Parathyroid adenoma (tissue), 2 donors: Measurements from ENCODE around the gene AGPAT4.

Experiments used
- H2AFZ ChIP-seq: fragments of 300-600 bp; sonication (generic); one replicate; pipeline ENCODE4 v1.7.0; 2017; ENCODE audit warnings: antibody characterized with exemption, mild to moderate bottlenecking
- H3K27ac ChIP-seq: fragments of 300-600 bp; sonication (generic); one replicate; pipeline ENCODE4 v1.7.0; 2017
- H3K27me3 ChIP-seq: fragments of 300-600 bp; sonication (generic); one replicate; pipeline ENCODE4 v1.7.0; 2017; ENCODE audit warnings: low read length; ENCODE audit not compliant: control insufficient read depth, insufficient read depth
- H3K36me3 ChIP-seq: fragments of 300-600 bp; sonication (generic); one replicate; pipeline ENCODE4 v1.7.0; 2017; ENCODE audit warnings: low read length; ENCODE audit not compliant: control insufficient read depth, insufficient read depth
- H3K4me1 ChIP-seq: fragments of 300-600 bp; sonication (generic); one replicate; pipeline ENCODE4 v1.7.0; 2017; ENCODE audit warnings: control low read depth
- H3K4me2 ChIP-seq: fragments of 300-600 bp; sonication (generic); one replicate; pipeline ENCODE4 v1.7.0; 2017; ENCODE audit warnings: low read length
- H3K4me3 ChIP-seq: fragments of 300-600 bp; sonication (generic); one replicate; pipeline ENCODE4 v1.7.0; 2017; ENCODE audit warnings: low read depth, low read length
- H3K79me2 ChIP-seq: fragments of 300-600 bp; sonication (generic); one replicate; pipeline ENCODE4 v1.7.0; 2017; ENCODE audit warnings: control low read depth
- H3K9ac ChIP-seq: fragments of 300-600 bp; sonication (generic); one replicate; pipeline ENCODE4 v1.7.0; 2017; ENCODE audit warnings: mild to moderate bottlenecking
- H3K9me3 ChIP-seq: fragments of 300-600 bp; sonication (generic); one replicate; pipeline ENCODE4 v1.7.0; 2017; ENCODE audit warnings: low read length; ENCODE audit not compliant: control insufficient read depth
- TF ChIP-seq, protein P1 (sequence below): fragments of 300-600 bp; sonication (generic); IDR thresholded peaks from one replicate; pipeline ENCODE4 v1.7.0; 2017; ENCODE audit warnings: antibody characterized with exemption, mild to moderate bottlenecking
- donor health status: primary hyperparathyroidism.

Gene AGPAT4

DNA sequence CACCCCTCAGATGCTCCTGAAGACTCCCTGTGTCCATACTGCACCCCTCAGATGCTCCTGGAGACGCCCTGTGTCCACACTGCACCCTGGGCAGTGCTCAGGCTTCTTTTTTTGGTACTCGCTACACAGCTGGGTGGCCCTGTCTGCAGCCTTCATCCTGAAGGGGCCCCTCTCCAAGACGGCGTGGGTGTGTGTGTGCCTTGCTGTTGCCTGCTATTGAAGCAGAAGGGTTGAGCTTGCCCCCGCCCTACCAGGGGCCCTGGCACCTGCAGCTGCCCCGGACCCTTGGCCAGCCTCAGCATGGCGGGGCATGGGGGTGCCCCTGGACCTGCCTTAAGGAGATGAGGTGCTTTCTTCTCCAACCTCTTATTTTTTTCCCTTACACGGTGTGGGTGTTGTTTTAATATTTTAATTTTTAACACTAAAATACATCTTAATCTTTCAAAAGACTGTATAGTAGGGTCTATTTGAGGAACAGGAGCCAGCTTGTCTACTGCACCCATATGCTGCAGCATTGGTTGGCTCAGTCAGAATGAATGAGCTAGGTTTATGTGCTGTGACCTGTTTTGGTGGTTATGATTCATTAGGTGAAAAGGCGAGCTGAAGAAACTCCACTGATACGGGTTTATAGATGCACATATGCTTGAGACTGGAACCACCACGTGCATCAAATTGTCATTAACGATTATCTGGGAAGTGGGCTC is 135.9 kb downstream of the AGPAT4 start:
- Histone ChIP-seq H3K4me2 (no peak overlapping the region), H2AFZ (no peak overlapping the region), H3K27me3 (no peaks in the 10 kb centered on the region), H3K27ac (no peak overlapping the region), H3K36me3 (no peaks in the 10 kb centered on the region), H3K9ac (no peak overlapping the region), H3K9me3 (no peaks in the 10 kb centered on the region), H3K4me1 (no peaks in the 10 kb centered on the region), H3K4me3 (no peak overlapping the region), H3K79me2 (no peaks in the 10 kb centered on the region)
- TF ChIP-seq, protein P1, sequence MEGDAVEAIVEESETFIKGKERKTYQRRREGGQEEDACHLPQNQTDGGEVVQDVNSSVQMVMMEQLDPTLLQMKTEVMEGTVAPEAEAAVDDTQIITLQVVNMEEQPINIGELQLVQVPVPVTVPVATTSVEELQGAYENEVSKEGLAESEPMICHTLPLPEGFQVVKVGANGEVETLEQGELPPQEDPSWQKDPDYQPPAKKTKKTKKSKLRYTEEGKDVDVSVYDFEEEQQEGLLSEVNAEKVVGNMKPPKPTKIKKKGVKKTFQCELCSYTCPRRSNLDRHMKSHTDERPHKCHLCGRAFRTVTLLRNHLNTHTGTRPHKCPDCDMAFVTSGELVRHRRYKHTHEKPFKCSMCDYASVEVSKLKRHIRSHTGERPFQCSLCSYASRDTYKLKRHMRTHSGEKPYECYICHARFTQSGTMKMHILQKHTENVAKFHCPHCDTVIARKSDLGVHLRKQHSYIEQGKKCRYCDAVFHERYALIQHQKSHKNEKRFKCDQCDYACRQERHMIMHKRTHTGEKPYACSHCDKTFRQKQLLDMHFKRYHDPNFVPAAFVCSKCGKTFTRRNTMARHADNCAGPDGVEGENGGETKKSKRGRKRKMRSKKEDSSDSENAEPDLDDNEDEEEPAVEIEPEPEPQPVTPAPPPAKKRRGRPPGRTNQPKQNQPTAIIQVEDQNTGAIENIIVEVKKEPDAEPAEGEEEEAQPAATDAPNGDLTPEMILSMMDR = no peak

- Histone ChIP-seq H3K4me1 (no peaks in the 10 kb centered on the region), H3K9me3 (no peaks in the 10 kb centered on the region), H3K79me2 (no peaks in the 10 kb centered on the region), H3K27me3 (no peaks in the 10 kb centered on the region), H3K36me3 (no peaks in the 10 kb centered on the region), H2AFZ (no peak overlapping the region), H3K9ac (no peak overlapping the region), H3K4me2 (no peak overlapping the region), H3K27ac (no peak overlapping the region), H3K4me3 (no peak overlapping the region)
- TF ChIP-seq, protein P1 = no peak
These were observed 136.5 kb downstream of the AGPAT4 start for GRCh38 chr6:161137320-161137719.

GRCh38 chr6:161136655-161137054 is 137.2 kb downstream of the AGPAT4 start:
- no peaks in the 10 kb centered on the region for H3K36me3 ChIP-seq
- H3K27ac ChIP-seq = no peak overlapping the region

DNA sequence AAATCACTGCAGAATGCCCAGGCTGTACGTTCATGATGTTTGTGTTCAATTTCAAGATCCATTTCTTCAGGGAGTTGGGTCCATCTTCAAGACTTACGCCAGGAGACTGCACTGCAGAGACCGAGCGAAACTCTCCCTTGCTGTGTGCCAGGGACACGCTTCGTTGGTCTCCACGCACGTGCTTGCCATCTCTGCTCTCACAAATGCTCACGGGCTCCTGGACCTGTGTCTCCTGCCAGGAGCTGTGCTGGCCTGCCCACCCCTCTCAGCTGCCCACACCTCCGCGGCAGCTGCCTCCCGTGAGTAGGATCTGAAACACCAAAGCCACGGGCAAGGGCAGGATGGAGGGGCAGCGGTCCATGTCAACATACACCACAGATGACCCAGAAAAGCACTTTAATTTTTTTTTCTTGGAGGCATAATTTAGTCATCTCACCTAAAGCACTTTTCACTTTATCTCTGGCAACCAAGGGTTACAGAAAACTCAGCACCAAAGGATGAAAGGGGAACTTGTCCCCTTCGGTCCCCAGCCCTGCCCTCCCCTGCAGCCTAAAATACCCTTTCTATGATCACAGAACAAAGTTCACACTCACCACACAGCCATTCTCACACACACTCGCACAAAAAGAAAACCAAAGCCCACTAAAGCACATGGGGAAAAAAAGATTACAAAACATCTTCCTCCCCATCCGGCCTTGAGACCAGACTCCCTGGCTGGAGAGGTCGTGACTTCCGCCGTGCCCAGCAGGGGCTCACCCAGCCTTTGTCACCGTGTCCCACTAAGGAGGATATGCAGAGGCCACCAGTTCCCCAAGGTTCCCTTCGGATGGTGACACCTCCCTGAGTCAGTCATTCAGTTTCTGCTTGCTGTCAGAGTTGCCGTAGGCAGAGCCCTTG is 137.9 kb downstream of the AGPAT4 start:
- no peak overlapping the region for H3K27ac ChIP-seq
- TF ChIP-seq, protein P1 = no peak
- H3K9ac ChIP-seq = no peak overlapping the region
- no peaks in the 10 kb centered on the region for H3K79me2 ChIP-seq
- H3K4me3 ChIP-seq = no peak overlapping the region
- no peaks in the 10 kb centered on the region for H3K36me3 ChIP-seq
- no peak overlapping the region for H2AFZ ChIP-seq
- H3K27me3 ChIP-seq = no peaks in the 10 kb centered on the region
- H3K9me3 ChIP-seq = no peaks in the 10 kb centered on the region
- no peak overlapping the region for H3K4me2 ChIP-seq
- no peaks in the 10 kb centered on the region for H3K4me1 ChIP-seq

More at GRCh38 chr6:161136655-161137054, 137.2 kb downstream of the AGPAT4 start:
- H3K9ac ChIP-seq = no peak overlapping the region
- H2AFZ ChIP-seq = no peak overlapping the region
- H3K4me3 ChIP-seq = no peak overlapping the region
- no peaks in the 10 kb centered on the region for H3K4me1 ChIP-seq
- H3K79me2 ChIP-seq = no peaks in the 10 kb centered on the region
- TF ChIP-seq, protein P1 = no peak
- no peak overlapping the region for H3K4me2 ChIP-seq
- H3K27me3 ChIP-seq = no peaks in the 10 kb centered on the region
- H3K9me3 ChIP-seq = no peaks in the 10 kb centered on the region
